Muscle layer of duodenum (tissue), 2 donors: Measurements from ENCODE around the gene IFNG-AS1.

Experiments used
- H3K27ac ChIP-seq: one replicate; pipeline ENCODE4 v1.7.0; 2013; ENCODE audit warnings: mild to moderate bottlenecking, low read length
- H3K27me3 ChIP-seq: one replicate; pipeline ENCODE4 v1.7.0; 2013; ENCODE audit warnings: low read depth, mild to moderate bottlenecking, control low read depth, low read length
- H3K36me3 ChIP-seq, 2 donors: one replicate each; pipeline ENCODE4 v1.7.0; 2013; ENCODE audit warnings: low read length in 2 of 2, control low read depth in 1 of 2, mild to moderate bottlenecking in 1 of 2; ENCODE audit not compliant: insufficient read depth in 2 of 2, control insufficient read depth in 1 of 2
- H3K4me1 ChIP-seq, 2 donors: one replicate each; pipeline ENCODE4 v1.7.0; 2013; ENCODE audit warnings: low read length in 2 of 2, mild to moderate bottlenecking in 2 of 2, control low read depth in 1 of 2, moderate library complexity in 1 of 2; ENCODE audit not compliant: insufficient read depth in 2 of 2, control insufficient read depth in 1 of 2
- H3K4me3 ChIP-seq, 2 donors: one replicate each; pipeline ENCODE4 v1.7.0; 2013; ENCODE audit warnings: low read length in 2 of 2, low read depth in 1 of 2, mild to moderate bottlenecking in 1 of 2
- H3K9me3 ChIP-seq, 2 donors: one replicate each; pipeline ENCODE4 v1.7.0; 2013; ENCODE audit warnings: low read length in 2 of 2, control low read depth in 1 of 2, mild to moderate bottlenecking in 1 of 2; ENCODE audit not compliant: control insufficient read depth in 1 of 2
- donor health status: healthy.

The IFNG-AS1 gene

GRCh38 chr12:67989184-67989920, at the start of gene IFNG-AS1:
TSS of gene IFNG-AS1 (plus strand) at chr12:67989447.
- Histone ChIP-seq H3K36me3 (no peaks in the 10 kb centered on the region), H3K9me3 (no peaks in the 10 kb centered on the region), H3K4me1 (no peaks in the 10 kb centered on the region), H3K27me3 (no peaks in the 10 kb centered on the region), H3K4me3 (no peak within 1 kb of the TSS), H3K27ac (no peak within 1 kb of the TSS)

GRCh38 chr12:67939611-67940010, 49.6 kb upstream of the IFNG-AS1 start:
- Histone ChIP-seq H3K4me3 (no peak overlapping the region), H3K9me3 (no peaks in the 10 kb centered on the region), H3K27ac (no peak overlapping the region), H3K4me1 (no peaks in the 10 kb centered on the region), H3K27me3 (no peaks in the 10 kb centered on the region), H3K36me3 (no peaks in the 10 kb centered on the region)

DNA sequence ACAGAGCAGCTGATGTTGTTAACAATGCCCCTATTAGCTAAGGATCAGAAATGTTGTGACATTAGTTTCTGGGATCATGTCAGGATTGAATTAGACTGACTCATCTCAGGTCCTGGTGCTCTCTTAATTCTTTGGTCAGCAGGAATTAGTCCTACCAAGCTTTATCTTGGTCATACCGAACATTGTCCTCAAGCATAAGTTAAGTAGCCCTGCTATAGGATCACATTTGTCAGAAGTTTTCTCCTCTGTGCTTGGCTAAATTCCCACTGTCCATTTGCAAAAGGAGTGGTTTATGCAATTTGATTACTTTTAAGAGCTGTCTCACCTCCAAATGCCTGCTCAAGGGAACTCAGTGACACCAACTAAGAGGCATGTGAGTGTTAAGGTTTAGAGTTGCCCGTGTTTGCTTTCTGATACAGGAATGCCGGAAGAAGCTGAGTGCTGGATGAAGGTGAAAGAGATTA, 48.4 kb upstream of the IFNG-AS1 start:
- H3K4me3 ChIP-seq, result no peak overlapping the region
- H3K27ac ChIP-seq, result no peak overlapping the region
- no peaks in the 10 kb centered on the region for H3K9me3 ChIP-seq
- H3K4me1 ChIP-seq, result no peaks in the 10 kb centered on the region
- H3K27me3 ChIP-seq, result no peaks in the 10 kb centered on the region
- no peaks in the 10 kb centered on the region for H3K36me3 ChIP-seq

DNA sequence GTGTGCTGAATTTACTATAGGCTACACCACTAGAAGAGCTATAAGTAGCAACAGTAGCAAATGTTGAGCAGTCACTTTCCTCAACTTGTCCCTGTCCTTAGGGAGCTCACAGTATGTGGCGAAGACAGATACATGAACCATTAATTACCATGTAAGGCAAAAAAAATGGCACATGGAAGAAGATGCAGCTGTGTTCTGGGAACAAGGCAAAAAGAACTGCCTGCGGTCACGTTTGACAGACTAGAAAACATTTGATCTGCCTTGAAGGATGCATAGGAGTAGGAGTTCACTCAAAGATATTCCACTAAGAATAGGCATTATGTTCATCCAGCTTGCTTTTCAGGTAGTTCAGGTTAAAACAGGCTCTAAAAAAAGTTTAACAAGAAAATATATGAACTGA, 46.5 kb upstream of the IFNG-AS1 start:
- H3K27ac ChIP-seq, result no peak overlapping the region
- H3K4me1 ChIP-seq, result no peaks in the 10 kb centered on the region
- H3K4me3 ChIP-seq, result no peak overlapping the region
- H3K9me3 ChIP-seq, result no peaks in the 10 kb centered on the region
- no peaks in the 10 kb centered on the region for H3K36me3 ChIP-seq
- no peaks in the 10 kb centered on the region for H3K27me3 ChIP-seq

GRCh38 chr12:67943141-67943892, 45.9 kb upstream of the IFNG-AS1 start:
- H3K9me3 ChIP-seq, result no peaks in the 10 kb centered on the region
- H3K36me3 ChIP-seq, result no peaks in the 10 kb centered on the region
- no peaks in the 10 kb centered on the region for H3K27me3 ChIP-seq
- no peaks in the 10 kb centered on the region for H3K4me1 ChIP-seq
- no peak overlapping the region for H3K4me3 ChIP-seq
- no peak overlapping the region for H3K27ac ChIP-seq

GRCh38 chr12:67944093-67944492, 45.2 kb upstream of the IFNG-AS1 start:
- H3K36me3 ChIP-seq, result no peaks in the 10 kb centered on the region
- no peak overlapping the region for H3K4me3 ChIP-seq
- H3K4me1 ChIP-seq, result no peaks in the 10 kb centered on the region
- H3K27ac ChIP-seq, result no peak overlapping the region
- H3K9me3 ChIP-seq, result no peaks in the 10 kb centered on the region
- no peaks in the 10 kb centered on the region for H3K27me3 ChIP-seq

- Histone ChIP-seq H3K4me3 (no peak overlapping the region), H3K27ac (no peak overlapping the region), H3K27me3 (no peaks in the 10 kb centered on the region), H3K4me1 (no peaks in the 10 kb centered on the region), H3K36me3 (no peaks in the 10 kb centered on the region), H3K9me3 (no peaks in the 10 kb centered on the region)
These were observed 36.5 kb upstream of the IFNG-AS1 start for GRCh38 chr12:67952787-67953186.

DNA sequence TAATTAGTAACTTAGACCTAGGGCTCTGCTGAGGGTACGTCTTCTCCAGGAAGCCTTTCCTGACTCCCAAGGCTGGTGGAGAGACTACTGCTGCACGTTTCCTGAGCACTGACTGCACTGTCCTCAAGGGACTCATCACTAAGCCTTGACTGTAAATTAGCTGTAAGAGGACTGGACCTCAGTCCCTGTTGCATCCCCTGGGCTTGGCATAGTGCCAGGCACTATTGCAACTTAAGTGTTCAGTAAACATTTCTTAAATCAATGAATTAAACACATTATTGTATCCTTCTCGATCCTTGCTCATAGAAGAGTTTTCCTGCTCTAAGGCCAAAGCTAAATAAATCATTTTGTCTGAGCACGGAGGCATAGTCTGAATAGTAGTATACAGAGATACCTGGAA, 31.9 kb upstream of the IFNG-AS1 start:
- H3K9me3 ChIP-seq, result no peaks in the 10 kb centered on the region
- H3K4me3 ChIP-seq, result no peak overlapping the region
- no peaks in the 10 kb centered on the region for H3K4me1 ChIP-seq
- no peak overlapping the region for H3K27ac ChIP-seq
- no peaks in the 10 kb centered on the region for H3K36me3 ChIP-seq
- no peaks in the 10 kb centered on the region for H3K27me3 ChIP-seq

GRCh38 chr12:67958187-67958586, 31.1 kb upstream of the IFNG-AS1 start:
- Histone ChIP-seq H3K4me3 (no peak overlapping the region), H3K27ac (no peak overlapping the region), H3K9me3 (no peaks in the 10 kb centered on the region), H3K36me3 (no peaks in the 10 kb centered on the region), H3K4me1 (no peaks in the 10 kb centered on the region), H3K27me3 (no peaks in the 10 kb centered on the region)

DNA sequence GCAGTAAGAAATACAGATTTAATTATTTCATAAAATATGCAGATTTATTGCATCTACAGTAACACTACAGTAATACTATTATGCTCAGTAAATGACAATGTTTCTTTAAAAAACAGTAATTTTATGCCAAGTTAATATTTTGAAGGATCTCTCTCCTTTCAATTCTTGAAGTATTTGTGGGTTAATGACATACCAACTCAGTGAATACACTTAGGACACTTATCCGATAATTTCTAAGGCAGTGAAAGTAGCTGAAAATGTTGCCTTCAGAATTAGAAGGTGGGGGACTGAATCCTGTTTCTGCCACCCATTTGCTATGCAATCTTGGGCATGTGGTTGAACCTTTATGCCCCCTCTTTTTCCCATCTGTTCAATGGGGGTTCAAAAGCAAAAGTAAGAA, 24.8 kb upstream of the IFNG-AS1 start:
- no peak overlapping the region for H3K4me3 ChIP-seq
- H3K36me3 ChIP-seq, result no peaks in the 10 kb centered on the region
- H3K27ac ChIP-seq, result no peak overlapping the region
- no peaks in the 10 kb centered on the region for H3K27me3 ChIP-seq
- H3K4me1 ChIP-seq, result no peaks in the 10 kb centered on the region
- H3K9me3 ChIP-seq, result no peaks in the 10 kb centered on the region

DNA sequence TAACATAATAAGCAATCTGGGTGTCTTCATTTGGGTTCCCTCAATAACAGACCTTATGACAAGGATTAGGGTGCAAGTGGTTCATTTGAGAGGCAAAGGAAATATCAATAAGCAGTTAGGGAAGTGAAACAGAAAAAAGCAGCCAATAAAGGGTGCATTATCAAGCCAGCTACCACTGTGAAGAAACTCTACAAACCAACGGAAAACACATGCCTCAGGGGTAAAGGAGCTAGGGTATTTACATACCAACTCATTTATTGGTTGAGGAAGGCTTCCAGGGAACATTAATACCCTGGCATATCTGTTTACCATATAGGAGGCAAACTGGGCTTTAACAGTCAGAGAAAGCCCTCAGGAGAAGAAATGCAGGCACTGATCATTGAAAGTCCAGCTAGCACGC, 22.7 kb upstream of the IFNG-AS1 start:
- Histone ChIP-seq H3K36me3 (no peaks in the 10 kb centered on the region), H3K4me3 (no peak overlapping the region), H3K4me1 (no peaks in the 10 kb centered on the region), H3K27ac (no peak overlapping the region), H3K9me3 (no peaks in the 10 kb centered on the region), H3K27me3 (no peaks in the 10 kb centered on the region)
